Breast epithelium (tissue), 4 donors: ENCODE results near the gene IQCH. TPM values are rescaled to one million over a fixed set of nuclear protein-coding genes. Genes with fewer than 3 reads are reported as not detected.

Experiments used
- DNase-seq, 2 donors: peaks; one replicate each; pipeline ENCODE4 v3.0.0-alpha.2; 2019; ENCODE audit warnings: low spot score in 2 of 2
- H3K27ac ChIP-seq, 2 donors: fragments of 200-600 bp; sonication (generic) in 1 of 2; one replicate each; pipeline ENCODE4 v1.5.1; 2016 to 2019; ENCODE audit warnings: mild to moderate bottlenecking in 1 of 2
- H3K27me3 ChIP-seq, 2 donors: fragments of 200-600 bp; sonication (generic) in 1 of 2; one replicate each; pipeline versions ENCODE4 v1.5.1 to v1.6.0; 2017 to 2019; ENCODE audit warnings: control low read depth in 1 of 2, mild to moderate bottlenecking in 1 of 2
- H3K36me3 ChIP-seq: fragments of 200-600 bp; one replicate; pipeline ENCODE4 v1.5.1; 2019
- H3K4me1 ChIP-seq, 2 donors: fragments of 200-600 bp; sonication (generic); one replicate each; pipeline ENCODE4 v1.5.1; 2016 to 2019; ENCODE audit warnings: control low read depth in 1 of 2
- H3K4me3 ChIP-seq, 3 donors: fragments of 200-600 bp; sonication (generic); 1 replicate in 2 of 3; 2 replicates in 1 of 3; pipeline ENCODE4 v1.5.1; 2016 to 2019; ENCODE audit warnings: mild to moderate bottlenecking in 3 of 3, moderate library complexity in 2 of 3
- H3K9me3 ChIP-seq, 2 donors: fragments of 200-600 bp; sonication (generic) in 1 of 2; one replicate each; pipeline ENCODE4 v1.5.1; 2016 to 2019; ENCODE audit warnings: control low read depth in 1 of 2
- CTCF ChIP-seq, 3 donors: fragments of 450-650 bp; IDR thresholded peaks; one replicate each; pipeline ENCODE4 v1.5.1; 2016 to 2017; ENCODE audit warnings: antibody characterized with exemption in 3 of 3, mild to moderate bottlenecking in 3 of 3, moderate library complexity in 3 of 3
- POLR2A ChIP-seq: fragments of 450-650 bp; IDR thresholded peaks from one replicate; pipeline ENCODE4 v1.6.1; 2016; ENCODE audit warnings: antibody characterized with exemption, mild to moderate bottlenecking, moderate library complexity
- POLR2AphosphoS5 ChIP-seq, 3 donors: sonication (generic); formaldehyde crosslinking; IDR thresholded peaks; one replicate each; pipeline ENCODE4 v1.6.1; 2017; ENCODE audit warnings: antibody characterized with exemption in 3 of 3
- intact Hi-C: fragments of 100-400 bp; cut with DNase I; formaldehyde crosslinking; loops from one replicate; pipeline ENCODE4 v1.15.1; 2023; ENCODE audit warnings: low total_unique reads
- total RNA-seq, 3 donors: library from RNA; depleted of rRNA; stranded (reverse); fragments of >200 nt; gene quantifications; one replicate each; pipeline ENCODE4 v1.1.0, GENCODE V29; 2016

Gene IQCH
- 10 to 100 TPM in 1 of 3 donors, 1 to 10 TPM in 1, under 1 TPM in 1; 0.64 to 11.9 (median 6.6) TPM for total RNA-seq

- intact Hi-C loops: no loop called here
- Histone ChIP-seq H3K27ac (peak within 1 kb of the TSS; percentile 92 to 95), H3K36me3 (no peaks in the 10 kb centered on the region), H3K27me3 (no peaks in the 10 kb centered on the region), H3K4me3 (peak within 1 kb of the TSS; percentile 82 to 94 (median 93)), H3K4me1 (peaks cover 0 to 11% of the 10 kb centered on the region in 2 donors), H3K9me3 (no peaks in the 10 kb centered on the region)
- DNase-seq: peak; percentile 96 to 98
- peak in 1 of 3 donors; percentile 8 for TF ChIP-seq CTCF (IDR thresholded peaks at IDR 0.05)
- TF ChIP-seq POLR2A: peak; percentile 35
- TF ChIP-seq POLR2AphosphoS5 (IDR thresholded peaks at IDR 0.05): peak; percentile 88 to 94 (median 91)
Measured at GRCh38 chr15:67254238-67255175, at the start of gene IQCH, which contains the start of gene AAGAB. Gene IQCH (plus strand): TSS chr15:67254786. CDS start chr15:67254897, 111 bp downstream. Gene AAGAB (minus strand): TSS chr15:67254661. CDS start chr15:67254631, 30 bp downstream.

GRCh38 chr15:67207555-67208207, 46.9 kb upstream of the IQCH start:
- H3K27ac ChIP-seq: no peak overlapping the region
- H3K9me3 ChIP-seq: no peaks in the 10 kb centered on the region
- peaks cover 3% of the 10 kb centered on the region for H3K36me3 ChIP-seq
- no peaks in the 10 kb centered on the region for H3K27me3 ChIP-seq
- intact Hi-C loops: no loop called here
- no peak overlapping the region for H3K4me3 ChIP-seq
- H3K4me1 ChIP-seq: no peaks in the 10 kb centered on the region
- no peak for DNase-seq
- TF ChIP-seq POLR2A (no peak), POLR2AphosphoS5 (IDR thresholded peaks at IDR 0.05) (no peak), CTCF (IDR thresholded peaks at IDR 0.05) (no peak)

GRCh38 chr15:67208396-67208795, 46.2 kb upstream of the IQCH start:
- no peak for TF ChIP-seq POLR2A
- TF ChIP-seq CTCF (IDR thresholded peaks at IDR 0.05): no peak
- no peak for TF ChIP-seq POLR2AphosphoS5 (IDR thresholded peaks at IDR 0.05)
- H3K4me1 ChIP-seq: no peaks in the 10 kb centered on the region
- intact Hi-C loops: no loop called here
- H3K9me3 ChIP-seq: no peaks in the 10 kb centered on the region
- H3K27ac ChIP-seq: no peak overlapping the region
- no peak overlapping the region for H3K4me3 ChIP-seq
- H3K36me3 ChIP-seq: peaks cover 3% of the 10 kb centered on the region
- no peaks in the 10 kb centered on the region for H3K27me3 ChIP-seq
- no peak for DNase-seq

GRCh38 chr15:67210555-67211168, 43.9 kb upstream of the IQCH start:
- DNase-seq: no peak
- no peak for TF ChIP-seq POLR2AphosphoS5 (IDR thresholded peaks at IDR 0.05)
- no peak for TF ChIP-seq POLR2A
- no peak for TF ChIP-seq CTCF (IDR thresholded peaks at IDR 0.05)
- no peak overlapping the region for H3K27ac ChIP-seq
- intact Hi-C loops: no loop called here
- no peak overlapping the region for H3K4me3 ChIP-seq
- H3K27me3 ChIP-seq: no peaks in the 10 kb centered on the region
- no peaks in the 10 kb centered on the region for H3K4me1 ChIP-seq
- no peaks in the 10 kb centered on the region for H3K9me3 ChIP-seq
- peaks cover 3% of the 10 kb centered on the region for H3K36me3 ChIP-seq
